ENCODE results near the gene MED15.

GRCh38 chr22:20459862-20460261 is 47.5 kb upstream of the MED15 start:
- TF ChIP-seq CTCF (IDR thresholded peaks at IDR 0.05; ENCODE audit: low read depth, low read length, poor library complexity, severe bottlenecking) (no peak), EZH2phosphoT487 (IDR thresholded peaks at IDR 0.05; ENCODE audit: borderline replicate concordance, low read length) (no peak)
